Muscle layer of colon (tissue), 2 donors: Measurements from ENCODE around the gene AGXT.

Source experiments
- H3K27ac ChIP-seq: one replicate; pipeline ENCODE4 v1.7.0; 2013; ENCODE audit warnings: low read depth, mild to moderate bottlenecking, low read length, moderate library complexity
- H3K27me3 ChIP-seq, 2 donors: one replicate each; pipeline ENCODE4 v1.7.0; 2013; ENCODE audit warnings: low read length in 2 of 2, mild to moderate bottlenecking in 2 of 2; ENCODE audit not compliant: insufficient read depth in 2 of 2, control insufficient read depth in 1 of 2
- H3K36me3 ChIP-seq: one replicate; pipeline ENCODE4 v1.7.0; 2013; ENCODE audit warnings: mild to moderate bottlenecking, low read length; ENCODE audit not compliant: insufficient read depth
- H3K4me1 ChIP-seq: one replicate; pipeline ENCODE4 v1.7.0; 2013; ENCODE audit warnings: mild to moderate bottlenecking, low read length; ENCODE audit not compliant: insufficient read depth
- H3K4me3 ChIP-seq, 2 donors: one replicate each; pipeline ENCODE4 v1.7.0; 2013; ENCODE audit warnings: low read length in 2 of 2, low read depth in 1 of 2, mild to moderate bottlenecking in 1 of 2, moderate library complexity in 1 of 2
- H3K9ac ChIP-seq: one replicate; pipeline ENCODE4 v1.7.0; 2013; ENCODE audit warnings: low read length
- H3K9me3 ChIP-seq: one replicate; pipeline ENCODE4 v1.7.0; 2013; ENCODE audit warnings: mild to moderate bottlenecking, low read length
- donor health status: abdominal sarcoma.
- donor health status: Adenocarcinoma of cecum.

The AGXT gene

DNA sequence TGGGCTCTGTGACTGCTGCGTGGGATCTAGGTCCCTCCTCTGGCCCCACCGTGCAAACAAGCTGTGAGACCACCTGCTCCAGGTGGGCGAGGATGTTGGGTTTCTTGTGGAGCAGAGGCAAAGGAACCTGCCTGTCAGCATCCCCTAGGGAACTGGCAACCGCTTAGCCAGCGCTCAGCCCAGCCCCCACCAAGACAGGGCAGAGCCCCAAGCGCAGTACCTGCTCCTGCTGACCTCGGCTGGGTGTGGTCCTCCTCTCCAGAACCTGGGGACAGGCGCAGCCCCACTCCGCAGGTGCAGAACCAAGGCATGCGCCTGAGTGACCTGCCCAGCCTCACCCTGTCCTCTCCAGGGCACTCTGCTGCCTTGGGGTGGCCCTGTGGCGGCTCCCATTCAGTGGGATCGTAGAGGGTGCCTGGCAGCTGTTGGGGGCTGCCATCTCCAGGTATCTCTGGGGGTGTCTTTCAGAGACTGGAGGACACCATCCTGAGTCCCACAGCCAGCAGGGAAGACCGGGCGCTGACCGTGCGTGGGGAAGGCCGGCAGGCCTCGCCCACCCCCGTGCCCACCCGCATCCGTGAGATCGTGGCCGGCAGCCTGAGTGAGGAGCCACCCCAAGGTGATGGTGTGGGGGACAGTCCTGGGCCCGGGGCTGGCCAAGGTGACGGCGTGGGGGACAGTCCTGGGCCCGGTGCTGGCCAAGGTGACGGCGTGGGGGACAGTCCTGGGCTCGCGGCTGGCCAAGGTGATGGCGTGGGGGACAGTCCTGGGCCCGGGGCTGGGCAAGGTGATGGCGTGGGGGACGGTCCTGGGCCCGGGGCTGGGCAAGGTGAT is 49.9 kb downstream of the AGXT start:
- no peak overlapping the region for H3K27ac ChIP-seq
- H3K27me3 ChIP-seq: peaks cover 0 to 35% of the 10 kb centered on the region in 2 donors
- H3K9me3 ChIP-seq: no peaks in the 10 kb centered on the region
- no peaks in the 10 kb centered on the region for H3K36me3 ChIP-seq
- H3K9ac ChIP-seq: no peak overlapping the region
- H3K4me3 ChIP-seq: no peak overlapping the region
- H3K4me1 ChIP-seq: no peaks in the 10 kb centered on the region

DNA sequence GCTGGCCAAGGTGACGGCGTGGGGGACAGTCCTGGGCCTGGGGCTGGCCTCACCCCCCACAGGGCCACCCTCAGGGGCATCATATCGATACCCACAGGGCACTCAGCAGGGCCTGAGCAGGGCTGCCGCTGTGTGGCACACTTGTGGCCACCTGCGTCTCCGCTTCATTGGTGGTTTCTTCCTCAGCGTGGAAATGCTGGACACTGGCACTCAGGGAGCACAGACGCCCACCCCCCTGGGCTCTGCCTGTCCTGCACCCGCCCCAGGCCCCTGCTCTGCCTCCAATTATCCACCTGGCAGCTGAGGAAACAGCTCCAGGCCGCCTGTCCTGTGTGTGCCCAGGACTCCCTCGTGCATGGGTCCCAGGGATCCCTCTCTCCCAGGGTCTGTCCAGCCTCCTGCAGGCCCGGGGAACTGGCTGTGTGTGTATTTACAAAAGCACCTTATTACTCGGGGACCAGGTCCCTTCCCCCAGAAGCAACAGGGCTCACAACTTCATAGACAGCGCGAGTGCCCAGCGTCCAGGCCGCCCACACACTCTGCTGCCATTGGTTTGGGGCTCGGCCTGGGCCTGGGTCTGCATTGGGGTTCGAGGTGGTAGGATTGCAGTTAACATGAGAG is 50.6 kb downstream of the AGXT start:
- H3K9ac ChIP-seq: no peak overlapping the region
- peaks cover 0 to 27% of the 10 kb centered on the region in 2 donors for H3K27me3 ChIP-seq
- no peaks in the 10 kb centered on the region for H3K4me1 ChIP-seq
- H3K36me3 ChIP-seq: no peaks in the 10 kb centered on the region
- no peak overlapping the region for H3K4me3 ChIP-seq
- H3K9me3 ChIP-seq: no peaks in the 10 kb centered on the region
- H3K27ac ChIP-seq: no peak overlapping the region

DNA sequence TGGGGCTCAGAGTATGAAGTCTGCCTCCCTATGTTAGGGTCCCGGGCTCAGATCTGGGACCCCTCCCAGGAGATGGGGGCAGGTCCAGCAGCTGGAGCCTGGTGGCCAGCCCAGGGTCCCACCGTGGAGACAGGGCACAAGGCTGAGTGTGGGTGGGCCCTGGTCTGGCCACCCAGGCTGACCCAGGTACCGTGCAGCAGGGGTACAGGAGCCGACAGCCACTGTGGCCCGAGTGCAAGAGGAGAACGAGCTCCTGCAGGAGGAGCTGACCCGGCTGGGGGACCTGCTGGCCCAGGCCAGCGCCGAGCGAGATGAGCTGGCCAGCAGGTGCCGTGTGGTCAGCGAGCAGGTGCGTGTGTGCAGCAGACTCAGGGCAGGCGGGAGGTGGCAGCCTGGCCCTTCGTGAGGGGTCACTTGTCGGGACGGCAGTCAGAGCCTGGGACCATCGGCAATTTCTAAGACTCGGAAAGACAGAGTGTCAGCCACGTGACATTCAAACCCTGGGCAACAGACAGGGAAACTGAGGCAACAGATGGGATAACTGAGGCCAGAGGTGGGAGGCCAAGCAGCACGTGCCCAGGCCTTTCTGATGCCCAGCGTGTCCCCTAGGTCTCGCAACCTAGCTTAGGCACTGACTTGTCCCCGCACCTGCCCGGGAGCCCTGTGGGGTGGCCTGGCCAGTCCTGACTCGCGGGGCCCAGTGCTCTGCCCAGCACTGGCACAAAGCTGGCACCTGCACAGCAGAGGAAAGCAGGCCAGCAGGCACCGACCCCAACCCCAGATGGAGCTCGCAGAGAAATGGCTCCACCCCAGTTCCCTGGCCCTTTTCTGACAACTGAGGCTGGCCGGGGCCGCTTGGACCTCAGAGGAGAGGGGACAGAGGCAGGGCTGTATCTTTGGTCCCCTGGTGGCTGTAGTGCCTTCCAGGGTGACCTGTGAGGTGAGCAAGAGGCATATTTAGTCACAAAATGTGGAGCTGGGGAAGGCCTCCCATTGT is 51.5 kb downstream of the AGXT start:
- Histone ChIP-seq H3K9me3 (no peaks in the 10 kb centered on the region), H3K36me3 (no peaks in the 10 kb centered on the region), H3K27ac (no peak overlapping the region), H3K27me3 (peaks cover 0 to 19% of the 10 kb centered on the region in 2 donors), H3K4me1 (no peaks in the 10 kb centered on the region), H3K9ac (no peak overlapping the region), H3K4me3 (no peak overlapping the region)

DNA sequence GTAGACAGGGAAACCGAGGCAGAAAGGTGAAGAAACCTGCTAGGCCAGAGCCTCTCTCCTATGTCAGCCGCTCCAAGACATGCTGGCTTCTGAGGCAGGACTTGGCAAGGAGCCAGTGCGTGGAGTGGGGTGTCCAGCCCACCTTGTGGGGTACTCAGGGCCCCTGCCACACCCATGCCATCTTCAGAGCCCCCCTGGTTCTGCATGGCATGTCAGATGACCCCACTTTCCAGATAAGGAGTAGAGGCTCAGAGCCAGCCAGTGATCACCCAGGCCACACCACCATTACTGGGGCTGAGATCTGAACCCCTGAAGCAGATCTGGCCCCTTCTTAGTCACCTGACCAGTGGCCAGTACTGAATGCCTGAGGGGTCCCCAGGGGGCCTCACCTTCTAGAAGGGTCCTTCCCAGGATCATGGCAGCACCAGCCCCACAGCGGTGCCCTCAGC is 52.2 kb downstream of the AGXT start:
- Histone ChIP-seq H3K27ac (no peak overlapping the region), H3K9me3 (no peaks in the 10 kb centered on the region), H3K4me1 (no peaks in the 10 kb centered on the region)

DNA sequence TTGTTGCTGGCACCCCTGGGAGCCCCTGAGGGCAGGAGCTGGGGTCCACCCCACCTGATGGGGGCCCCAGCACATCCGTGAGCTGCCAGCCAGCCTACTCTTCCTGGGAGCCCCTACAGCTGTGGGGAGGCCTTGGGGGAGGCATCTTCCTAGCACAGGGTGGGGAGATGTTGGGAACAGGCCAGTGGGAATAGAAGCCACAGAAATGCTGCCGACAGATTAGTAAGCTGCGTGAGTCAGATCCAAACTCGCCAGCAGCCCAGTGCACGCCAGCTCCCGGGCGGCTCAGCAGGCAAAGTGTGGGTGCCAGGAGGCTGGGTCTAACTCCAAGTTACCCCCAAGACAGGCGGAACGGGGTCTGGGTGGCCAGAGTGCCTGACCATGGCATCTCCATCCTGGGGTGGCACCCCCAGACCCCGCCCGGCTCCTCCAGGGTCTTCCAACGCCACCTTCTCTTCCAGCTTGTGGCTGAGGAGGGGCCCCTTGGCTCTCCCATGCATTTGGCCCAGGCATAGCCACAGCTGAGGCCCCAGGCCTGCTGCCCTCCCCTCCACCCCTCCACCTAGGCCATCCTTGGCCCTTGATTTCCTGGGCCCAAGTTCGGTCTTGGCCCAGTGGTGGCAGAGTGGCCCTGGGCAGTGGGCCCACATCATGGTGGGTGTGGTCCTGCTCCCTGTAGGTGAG is 52.8 kb downstream of the AGXT start:
- Histone ChIP-seq H3K9ac (no peak overlapping the region), H3K27ac (no peak overlapping the region), H3K36me3 (no peaks in the 10 kb centered on the region), H3K9me3 (no peaks in the 10 kb centered on the region), H3K4me1 (no peaks in the 10 kb centered on the region), H3K27me3 (peaks cover 0 to 9% of the 10 kb centered on the region in 2 donors), H3K4me3 (no peak overlapping the region)

More for the DNA sequence above, 52.2 kb downstream of the AGXT start:
- Histone ChIP-seq H3K27me3 (peaks cover 0 to 12% of the 10 kb centered on the region in 2 donors), H3K4me3 (no peak overlapping the region), H3K36me3 (no peaks in the 10 kb centered on the region), H3K9ac (no peak overlapping the region)

DNA sequence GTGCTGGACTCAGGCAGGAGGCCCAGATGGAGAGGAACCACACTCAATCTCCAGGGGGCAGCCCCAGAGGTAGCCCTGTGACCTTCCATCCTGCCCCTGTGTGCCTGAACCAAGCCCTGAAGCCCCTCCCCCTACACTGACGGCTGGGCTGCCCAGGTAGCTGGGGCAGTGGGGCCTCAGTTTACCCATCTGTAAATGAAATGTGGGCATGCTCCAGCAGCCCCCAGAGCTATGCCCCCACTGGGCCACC is 53.3 kb downstream of the AGXT start:
- Histone ChIP-seq H3K27ac (no peak overlapping the region), H3K36me3 (no peaks in the 10 kb centered on the region), H3K9ac (no peak overlapping the region), H3K4me1 (no peaks in the 10 kb centered on the region), H3K27me3 (peaks cover 0 to 4% of the 10 kb centered on the region in 2 donors), H3K9me3 (no peaks in the 10 kb centered on the region), H3K4me3 (no peak overlapping the region)

DNA sequence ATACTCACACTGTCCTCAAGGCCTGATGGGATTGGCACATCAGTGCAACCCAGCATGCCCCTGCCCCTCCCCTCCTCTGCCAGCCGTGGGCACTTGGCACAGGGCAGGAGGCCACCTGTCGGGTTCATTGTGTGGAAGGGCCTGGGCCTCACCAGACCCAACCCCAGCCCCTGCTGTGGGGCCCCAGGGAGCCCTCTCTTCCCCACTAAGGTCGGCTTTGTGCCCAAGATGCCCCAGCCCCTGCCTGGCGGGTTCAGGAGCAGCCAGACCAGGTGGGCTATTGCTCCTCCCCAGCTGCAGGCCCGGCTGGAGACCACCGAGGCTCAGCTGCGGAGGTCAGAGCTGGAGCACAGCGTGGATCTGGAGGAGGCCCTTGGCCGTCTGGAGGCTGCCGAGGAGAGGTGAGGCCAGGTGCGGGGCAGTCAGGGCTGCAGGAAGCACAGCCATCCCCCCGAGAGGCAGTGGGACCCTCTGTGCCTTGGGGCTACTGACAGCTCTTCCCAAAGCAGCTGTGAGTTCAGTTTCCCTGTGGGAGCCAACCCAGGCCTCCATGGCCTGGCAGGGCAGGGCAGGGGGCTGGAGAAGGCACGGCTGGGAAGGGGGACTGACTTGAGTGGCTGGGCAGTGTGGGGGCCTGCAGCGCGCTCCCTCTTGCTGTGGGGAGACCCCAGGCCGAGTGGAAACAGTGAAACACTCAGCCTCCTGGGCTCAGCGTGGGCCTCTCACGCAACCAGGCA is 53.8 kb downstream of the AGXT start:
- Histone ChIP-seq H3K27me3 (no peaks in the 10 kb centered on the region), H3K4me1 (no peaks in the 10 kb centered on the region), H3K9ac (no peak overlapping the region), H3K9me3 (no peaks in the 10 kb centered on the region), H3K27ac (no peak overlapping the region), H3K36me3 (no peaks in the 10 kb centered on the region), H3K4me3 (no peak overlapping the region)

DNA sequence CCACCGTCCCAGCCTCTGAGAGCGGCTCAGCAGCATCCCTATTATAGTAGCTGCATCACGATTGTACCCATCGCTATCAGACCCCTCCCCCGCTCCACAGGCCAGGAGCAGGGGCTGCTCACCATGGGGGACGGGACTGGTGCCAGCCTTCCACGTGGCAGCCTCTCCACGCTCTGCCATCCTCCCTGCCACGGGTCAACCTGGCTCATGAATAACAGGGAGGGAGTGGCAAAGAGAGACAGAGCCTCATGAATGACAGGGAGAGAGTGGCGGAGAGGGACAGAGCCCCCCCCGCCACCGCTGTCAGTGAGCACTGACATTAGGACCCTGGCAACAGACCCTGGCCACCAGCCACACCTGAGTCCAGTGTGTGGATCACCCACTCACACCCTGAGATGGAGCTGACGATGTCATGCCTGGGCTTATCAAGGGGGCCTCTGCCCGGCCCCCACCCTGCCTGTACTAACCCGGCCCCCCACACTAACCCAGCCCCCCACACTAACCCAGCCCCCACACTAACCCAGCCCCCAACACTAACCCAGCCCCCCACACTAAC is 54.4 kb downstream of the AGXT start:
- Histone ChIP-seq H3K9ac (no peak overlapping the region), H3K27ac (no peak overlapping the region), H3K9me3 (no peaks in the 10 kb centered on the region), H3K27me3 (no peaks in the 10 kb centered on the region), H3K4me1 (no peaks in the 10 kb centered on the region), H3K4me3 (no peak overlapping the region), H3K36me3 (no peaks in the 10 kb centered on the region)

DNA sequence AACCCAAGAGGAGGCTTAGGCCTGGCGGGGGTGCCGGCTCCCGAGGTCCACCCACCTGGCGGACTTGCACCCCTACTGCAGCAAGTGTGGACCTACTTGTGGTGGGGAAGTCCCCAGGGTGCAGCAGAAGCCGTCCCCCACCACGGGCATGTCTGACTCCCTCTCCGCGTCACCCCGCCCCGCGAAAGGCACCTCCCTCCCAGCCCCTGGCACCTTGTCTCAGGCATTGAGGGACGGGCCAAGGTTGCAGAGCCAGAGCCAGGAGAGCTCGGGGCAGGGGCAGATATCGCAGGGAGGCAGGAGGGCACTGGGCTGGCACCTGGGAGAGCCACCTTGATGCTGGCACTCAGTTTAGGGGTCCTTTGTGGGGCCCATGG is 56.6 kb downstream of the AGXT start:
- no peaks in the 10 kb centered on the region for H3K27me3 ChIP-seq
- no peak overlapping the region for H3K27ac ChIP-seq
- H3K36me3 ChIP-seq: no peaks in the 10 kb centered on the region
- H3K9ac ChIP-seq: no peak overlapping the region
- no peaks in the 10 kb centered on the region for H3K4me1 ChIP-seq
- no peaks in the 10 kb centered on the region for H3K9me3 ChIP-seq
- H3K4me3 ChIP-seq: no peak overlapping the region
